A549 treated with Mapracorat at 1 μM for 4 hours (cell line): ENCODE data around the gene TMEM130. TPM values are rescaled to one million over a fixed set of nuclear protein-coding genes. Genes with fewer than 3 reads are reported as not detected.

ENCODE experiments used
- total RNA-seq: library from RNA; stranded (reverse); fragments of 200-300 nt; extraction: Qiagen RNA extraction; gene quantifications from 5 replicates; pipeline ENCODE4 v1.2.3, GENCODE V29; 2022

The TMEM130 gene
- total RNA-seq, result 0.27 to 0.59 TPM (median 0.37 TPM) in 5 replicates

GRCh38 chr7:98869597-98870120 lies at the start of gene TMEM130:
TMEM130 (minus strand) TSS chr7:98870014; CDS start chr7:98869861, 153 bp downstream.

GRCh38 chr7:98878365-98879197 lies 8.8 kb upstream of the TMEM130 start, which contains the start of gene TRRAP:
TRRAP (plus strand) TSS chr7:98878532; CDS start chr7:98881151, 2,619 bp downstream.

Other genes with a start within 250 kb of the TMEM130 start
- gene TRRAP, start 8.5 kb upstream of the TMEM130 start, total RNA-seq, result 13.1 to 17.8 TPM (median 16.8 TPM) in 5 replicates